PC-9 (cell line): ENCODE measurements around the gene NTSR2. TPM values are rescaled to one million over a fixed set of nuclear protein-coding genes. Genes with fewer than 3 reads are reported as not detected.
A peak's percentile ranks its signal among the peaks of the same experiment; 100 is the strongest.

ENCODE experiments used
- BruUV-seq: library from RNA; stranded (reverse); fragments of 400-500 nt; replicated peaks from 2 replicates; lab custom pipeline; 2021; lab: Mats Ljungman, UMichigan
- CTCF ChIA-PET: fragments of 300-600 bp; sonication (Branson Sonifier 250); formaldehyde crosslinking; loops from one replicate; lab custom pipeline; 2022; ENCODE audit warnings: antibody characterized with exemption; lab: Charles Lee
- POLR2A ChIA-PET: fragments of 300-600 bp; sonication (Branson Sonifier 250); formaldehyde crosslinking; loops from one replicate; lab custom pipeline; 2022; ENCODE audit warnings: antibody characterized with exemption; ENCODE audit not compliant: unreplicated experiment; lab: Charles Lee
- DNase-seq, 2 experiments: peaks; one replicate each; pipeline versions ENCODE4 v3.0.0 to v3.0.0-alpha.2; 2015 to 2022; ENCODE audit warnings: mixed read lengths in 1 of 2
- H2AFZ ChIP-seq: fragments of 200-600 bp; sonication (generic); 2 replicates; pipeline ENCODE4 v1.8.1; 2017; ENCODE audit warnings: antibody characterized with exemption
- H3F3A ChIP-seq: fragments of 200-600 bp; sonication (generic); 2 replicates; pipeline ENCODE4 v1.8.1; 2017; ENCODE audit warnings: antibody characterized with exemption, mild to moderate bottlenecking, low read depth; ENCODE audit not compliant: insufficient read depth
- H3K27ac ChIP-seq: fragments of 200-600 bp; sonication (generic); 2 replicates; pipeline ENCODE4 v1.6.1; 2016; ENCODE audit warnings: mixed run types
- H3K27me3 ChIP-seq: fragments of 200-600 bp; sonication (generic); 2 replicates; pipeline ENCODE4 v1.6.1; 2016; ENCODE audit warnings: low read depth, mixed run types; ENCODE audit not compliant: insufficient read depth
- H3K36me3 ChIP-seq: fragments of 200-600 bp; sonication (generic); 2 replicates; pipeline ENCODE4 v1.6.1; 2016; ENCODE audit warnings: low read depth, mixed run types
- H3K4me1 ChIP-seq: fragments of 200-600 bp; sonication (generic); replicated peaks from 2 replicates; pipeline ENCODE4 v1.6.1; 2016; ENCODE audit warnings: mixed run types; ENCODE audit not compliant: insufficient read depth
- H3K4me2 ChIP-seq: fragments of 200-600 bp; sonication (generic); 2 replicates; pipeline ENCODE4 v1.6.1; 2017; ENCODE audit warnings: mixed run types
- H3K4me3 ChIP-seq: fragments of 200-600 bp; sonication (generic); 2 replicates; pipeline ENCODE4 v1.6.1; 2016; ENCODE audit warnings: mixed run types
- H3K79me2 ChIP-seq: fragments of 200-600 bp; sonication (generic); 2 replicates; pipeline ENCODE4 v1.6.1; 2017; ENCODE audit warnings: low read depth, mixed run types
- H3K9me2 ChIP-seq: fragments of 200-600 bp; sonication (generic); 2 replicates; pipeline ENCODE4 v1.8.1; 2017; ENCODE audit warnings: mild to moderate bottlenecking; ENCODE audit not compliant: insufficient read depth
- H3K9me3 ChIP-seq: fragments of 200-600 bp; sonication (generic); 2 replicates; pipeline ENCODE4 v1.8.1; 2016; ENCODE audit warnings: low read depth; ENCODE audit not compliant: insufficient read depth
- H4K20me1 ChIP-seq: fragments of 200-600 bp; sonication (generic); 2 replicates; pipeline ENCODE4 v1.8.1; 2017; ENCODE audit not compliant: insufficient read depth
- EZH2 ChIP-seq: fragments of 200-600 bp; sonication (generic); IDR thresholded peaks from 2 replicates; pipeline ENCODE4 v1.8.0; 2017; ENCODE audit warnings: antibody characterized with exemption, low read depth
- intact Hi-C: fragments of 100-400 bp; cut with micrococcal nuclease; formaldehyde crosslinking; loops from one replicate; pipeline ENCODE4 v1.10.0; 2022; ENCODE audit not compliant: unreplicated experiment
- total RNA-seq: library from RNA; stranded (reverse); gene quantifications from 2 replicates; pipeline ENCODE4 v1.2.3, GENCODE V29; 2021
- TF ChIP-seq, protein P1 (sequence below): fragments of 200-600 bp; sonication (generic); conservative IDR thresholded peaks from 2 replicates; pipeline ENCODE4 v1.6.1; 2017; ENCODE audit warnings: mixed run types, antibody characterized with exemption, mild to moderate bottlenecking, moderate library complexity

Gene NTSR2
- total RNA-seq, 1 experiment from 2014 or later: not detected

DNA sequence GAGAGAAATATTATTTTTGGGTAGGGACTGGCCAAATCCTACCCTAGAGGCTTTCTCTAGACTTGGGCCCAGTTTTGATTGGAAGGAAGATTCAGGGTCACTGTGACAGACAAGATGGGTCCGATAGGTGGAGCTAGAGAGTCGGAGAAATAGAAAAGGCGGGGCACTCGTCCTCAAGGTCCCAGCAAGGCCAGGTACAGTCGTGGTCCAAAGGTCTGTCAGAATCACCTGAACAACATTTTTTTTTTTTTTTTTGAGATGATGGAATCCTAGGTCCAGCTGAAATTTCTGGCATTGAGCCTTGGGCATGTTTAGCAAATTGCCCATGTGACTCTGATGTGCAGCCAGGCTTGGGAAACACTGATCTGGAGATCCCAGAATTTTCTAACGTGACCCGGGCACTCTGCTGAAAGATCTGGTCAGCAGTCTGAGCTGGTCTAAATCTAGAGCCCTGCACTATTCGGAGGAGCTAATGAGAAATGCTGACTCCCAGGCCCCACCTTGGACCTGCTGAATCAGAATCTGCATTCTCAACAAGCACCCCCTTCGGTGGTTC lies 23.0 kb upstream of the NTSR2 start:
- H3K27ac ChIP-seq: no peak overlapping the region

DNA sequence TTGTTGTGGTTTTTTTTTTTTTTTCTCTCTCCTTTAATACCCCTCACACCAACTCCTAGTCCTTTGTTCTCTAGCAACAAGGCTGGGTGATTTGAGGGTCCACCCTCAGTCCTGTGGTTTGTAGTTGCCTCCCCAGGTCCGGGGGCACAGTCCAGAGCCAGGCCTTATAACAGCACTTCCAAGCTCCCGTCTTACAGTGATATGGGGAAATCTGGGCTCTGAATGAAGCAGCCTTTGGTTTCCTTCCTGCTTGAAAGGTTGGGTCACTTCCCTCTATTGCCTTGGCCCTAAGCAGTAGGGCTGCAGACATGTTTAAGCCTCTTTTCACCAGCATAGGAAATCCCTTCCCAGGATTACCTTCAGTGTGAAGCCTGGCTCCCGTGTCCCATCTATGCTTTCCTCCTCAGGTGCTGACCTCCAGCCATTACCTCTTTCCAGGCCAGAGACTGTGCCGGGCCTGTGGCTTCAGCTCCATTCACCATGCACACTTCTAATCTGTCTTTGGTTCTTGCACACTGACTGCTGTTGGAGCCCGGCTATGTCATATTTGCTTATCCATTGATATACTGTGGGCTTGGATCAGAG lies 21.2 kb upstream of the NTSR2 start:
- POLR2A ChIA-PET: no interaction called here
- Histone ChIP-seq H3K27ac (no peak overlapping the region), H4K20me1 (no peaks in the 10 kb centered on the region), H3F3A (peaks cover 45% of the 10 kb centered on the region), H3K4me1 (peaks cover 57% of the 10 kb centered on the region), H3K36me3 (no peaks in the 10 kb centered on the region), H3K4me2 (no peak overlapping the region), H3K27me3 (no peaks in the 10 kb centered on the region), H3K9me3 (no peaks in the 10 kb centered on the region), H3K4me3 (no peak overlapping the region), H2AFZ (no peak overlapping the region), H3K79me2 (no peaks in the 10 kb centered on the region), H3K9me2 (no peaks in the 10 kb centered on the region)
- intact Hi-C loops: loop anchor here (10.0 kb wide), 2 partner anchors 1024 to 1314 kb away; partner anchors contain the start of gene TRIB2
- CTCF ChIA-PET: no interaction called here
- BruUV-seq: no TSS peak
- DNase-seq: peak in 1 of 2 experiments; percentile 13
- TF ChIP-seq EZH2: no peak
- TF ChIP-seq, protein P1, sequence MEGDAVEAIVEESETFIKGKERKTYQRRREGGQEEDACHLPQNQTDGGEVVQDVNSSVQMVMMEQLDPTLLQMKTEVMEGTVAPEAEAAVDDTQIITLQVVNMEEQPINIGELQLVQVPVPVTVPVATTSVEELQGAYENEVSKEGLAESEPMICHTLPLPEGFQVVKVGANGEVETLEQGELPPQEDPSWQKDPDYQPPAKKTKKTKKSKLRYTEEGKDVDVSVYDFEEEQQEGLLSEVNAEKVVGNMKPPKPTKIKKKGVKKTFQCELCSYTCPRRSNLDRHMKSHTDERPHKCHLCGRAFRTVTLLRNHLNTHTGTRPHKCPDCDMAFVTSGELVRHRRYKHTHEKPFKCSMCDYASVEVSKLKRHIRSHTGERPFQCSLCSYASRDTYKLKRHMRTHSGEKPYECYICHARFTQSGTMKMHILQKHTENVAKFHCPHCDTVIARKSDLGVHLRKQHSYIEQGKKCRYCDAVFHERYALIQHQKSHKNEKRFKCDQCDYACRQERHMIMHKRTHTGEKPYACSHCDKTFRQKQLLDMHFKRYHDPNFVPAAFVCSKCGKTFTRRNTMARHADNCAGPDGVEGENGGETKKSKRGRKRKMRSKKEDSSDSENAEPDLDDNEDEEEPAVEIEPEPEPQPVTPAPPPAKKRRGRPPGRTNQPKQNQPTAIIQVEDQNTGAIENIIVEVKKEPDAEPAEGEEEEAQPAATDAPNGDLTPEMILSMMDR: no peak

More for the DNA sequence above, 23.0 kb upstream of the NTSR2 start:
- no peaks in the 10 kb centered on the region for H3K79me2 ChIP-seq
- TF ChIP-seq EZH2: no peak
- TF ChIP-seq, protein P1: peak; percentile 93
- CTCF ChIA-PET: interaction anchor here (0.6 to 1.3 kb wide), 8 partner anchors 51 to 1586 kb away, joined by 3 to 8 read pairs (median 4); no protein-coding TSS in a partner anchor
- no peak overlapping the region for H3K4me2 ChIP-seq
- no peaks in the 10 kb centered on the region for H3K36me3 ChIP-seq
- intact Hi-C loops: loop anchor here (1.0 to 10.0 kb wide), 3 partner anchors 86 to 1312 kb away; partner anchors contain the start of gene TRIB2
- peak; percentile 55 to 65 for DNase-seq
- H4K20me1 ChIP-seq: no peaks in the 10 kb centered on the region
- no peaks in the 10 kb centered on the region for H3K9me2 ChIP-seq
- H3F3A ChIP-seq: peaks cover 48% of the 10 kb centered on the region
- H3K4me3 ChIP-seq: no peak overlapping the region
- peaks cover 62% of the 10 kb centered on the region for H3K4me1 ChIP-seq
- H3K9me3 ChIP-seq: no peaks in the 10 kb centered on the region
- POLR2A ChIA-PET: no interaction called here
- H3K27me3 ChIP-seq: no peaks in the 10 kb centered on the region
- H2AFZ ChIP-seq: no peak overlapping the region
- no TSS peak for BruUV-seq

DNA sequence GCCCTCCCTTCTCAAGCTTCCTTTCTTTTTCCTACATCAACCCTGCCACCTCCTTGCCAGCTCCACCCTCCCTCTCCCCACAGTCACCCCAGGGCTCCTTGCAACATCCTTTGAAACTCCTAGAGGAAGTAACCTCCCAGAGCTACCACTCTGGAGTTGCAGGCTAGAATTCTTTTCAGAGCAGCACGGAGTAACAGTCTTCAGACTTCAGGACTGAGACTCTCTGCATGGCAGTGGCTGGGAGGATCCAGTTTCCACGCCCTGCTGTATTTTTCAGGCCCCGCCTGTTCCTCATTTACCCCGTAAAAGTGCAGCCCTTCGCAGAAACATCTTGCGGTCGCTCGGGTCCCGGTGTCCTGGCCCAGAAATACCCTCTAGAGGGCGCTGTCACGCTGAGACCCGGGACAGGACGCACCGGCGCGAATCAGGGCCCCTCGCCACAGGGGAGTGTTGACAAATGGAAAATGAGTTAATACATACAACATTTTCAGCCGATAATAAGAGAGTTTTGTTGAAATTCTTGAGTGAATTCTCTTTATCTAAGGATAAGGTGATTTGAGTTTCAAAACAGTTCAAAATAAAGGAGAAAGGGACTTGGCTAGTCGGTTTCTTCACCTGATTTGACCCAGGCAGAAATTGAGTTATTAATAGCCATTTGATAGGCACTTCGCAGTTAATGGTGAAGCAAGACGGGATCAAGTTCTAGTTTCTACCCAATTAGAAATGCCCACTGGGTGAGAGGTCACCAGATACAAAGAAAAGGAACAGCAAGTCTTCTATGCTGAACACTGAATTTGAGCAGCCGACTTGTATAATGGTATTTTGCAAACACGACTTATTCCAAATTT lies 18.5 kb upstream of the NTSR2 start:
- no peaks in the 10 kb centered on the region for H3K27me3 ChIP-seq
- TF ChIP-seq EZH2: no peak
- TF ChIP-seq, protein P1: peak; percentile 99
- no peaks in the 10 kb centered on the region for H4K20me1 ChIP-seq
- H2AFZ ChIP-seq: peak overlapping the region; percentile 77
- peak; percentile 78 to 90 for DNase-seq
- no peaks in the 10 kb centered on the region for H3K9me2 ChIP-seq
- ChIA-PET POLR2A (no interaction called here), CTCF (interaction anchor here (0.6 to 1.5 kb wide), 11 partner anchors 9 to 319 kb away, joined by 3 to 14 read pairs (median 4); no protein-coding TSS in a partner anchor)
- H3K4me3 ChIP-seq: peak overlapping the region; percentile 53
- intact Hi-C loops: loop anchor here (1.0 to 5.0 kb wide), 2 partner anchors 91 to 556 kb away; a partner anchor contains a TSS
- peak overlapping the region; percentile 82 for H3K27ac ChIP-seq
- no peaks in the 10 kb centered on the region for H3K9me3 ChIP-seq
- H3K4me1 ChIP-seq: peaks cover 42% of the 10 kb centered on the region
- peaks cover 32% of the 10 kb centered on the region for H3F3A ChIP-seq
- H3K79me2 ChIP-seq: no peaks in the 10 kb centered on the region
- no peaks in the 10 kb centered on the region for H3K36me3 ChIP-seq
- H3K4me2 ChIP-seq: peak overlapping the region; percentile 87
- no TSS peak for BruUV-seq
